Activated naive CD4-positive, alpha-beta T cell treated with anti-CD3 and anti-CD28 coated beads, Interleukin-2, amount 10 ng/mL, durations not matched to agents 7 days and 5 days (primary cell): ENCODE results near the gene KIF26A.

Experiments used
- CTCF ChIA-PET: fragments of 350-600 bp; sonication (Branson Sonifier 250); formaldehyde crosslinking; loops from one replicate; lab custom pipeline; 2021; ENCODE audit warnings: antibody characterized with exemption; lab: Charles Lee
- DNase-seq: peaks from one replicate; pipeline ENCODE4 v3.0.0-alpha.2; 2020
- H3K27ac Mint-ChIP-seq: one replicate; pipeline ENCODE4 v1.8.0; 2021; ENCODE audit warnings: mild to moderate bottlenecking, moderate library complexity, mixed read lengths
- H3K27me3 Mint-ChIP-seq: one replicate; pipeline ENCODE4 v1.8.0; 2021; ENCODE audit warnings: mild to moderate bottlenecking, mixed read lengths
- H3K36me3 Mint-ChIP-seq: one replicate; pipeline ENCODE4 v1.8.0; 2021; ENCODE audit warnings: mixed read lengths
- H3K4me1 Mint-ChIP-seq: one replicate; pipeline ENCODE4 v1.8.0; 2021; ENCODE audit warnings: mixed read lengths
- H3K4me3 Mint-ChIP-seq: one replicate; pipeline ENCODE4 v1.8.0; 2021; ENCODE audit warnings: mild to moderate bottlenecking, moderate library complexity, mixed read lengths
- H3K9me3 Mint-ChIP-seq: one replicate; pipeline ENCODE4 v1.8.0; 2021; ENCODE audit warnings: mixed read lengths

The KIF26A gene

GRCh38 chr14:104138098-104138717, at the start of gene KIF26A:
Gene KIF26A (plus strand): TSS chr14:104138587. CDS start chr14:104138723, 136 bp downstream.
- H3K4me3 Mint-ChIP-seq: peak within 1 kb of the TSS; percentile 23
- CTCF ChIA-PET: interaction anchor here (0.7 to 1.3 kb wide), 3 partner anchors 13 to 426 kb away, joined by 3 to 9 read pairs (median 4); no protein-coding TSS in a partner anchor
- peak; percentile 24 for DNase-seq
- H3K27ac Mint-ChIP-seq: no peak within 1 kb of the TSS
- H3K9me3 Mint-ChIP-seq: no peaks in the 10 kb centered on the region
- peaks cover 12% of the 10 kb centered on the region for H3K4me1 Mint-ChIP-seq
- H3K36me3 Mint-ChIP-seq: no peaks in the 10 kb centered on the region
- peaks cover 85% of the 10 kb centered on the region for H3K27me3 Mint-ChIP-seq

DNA sequence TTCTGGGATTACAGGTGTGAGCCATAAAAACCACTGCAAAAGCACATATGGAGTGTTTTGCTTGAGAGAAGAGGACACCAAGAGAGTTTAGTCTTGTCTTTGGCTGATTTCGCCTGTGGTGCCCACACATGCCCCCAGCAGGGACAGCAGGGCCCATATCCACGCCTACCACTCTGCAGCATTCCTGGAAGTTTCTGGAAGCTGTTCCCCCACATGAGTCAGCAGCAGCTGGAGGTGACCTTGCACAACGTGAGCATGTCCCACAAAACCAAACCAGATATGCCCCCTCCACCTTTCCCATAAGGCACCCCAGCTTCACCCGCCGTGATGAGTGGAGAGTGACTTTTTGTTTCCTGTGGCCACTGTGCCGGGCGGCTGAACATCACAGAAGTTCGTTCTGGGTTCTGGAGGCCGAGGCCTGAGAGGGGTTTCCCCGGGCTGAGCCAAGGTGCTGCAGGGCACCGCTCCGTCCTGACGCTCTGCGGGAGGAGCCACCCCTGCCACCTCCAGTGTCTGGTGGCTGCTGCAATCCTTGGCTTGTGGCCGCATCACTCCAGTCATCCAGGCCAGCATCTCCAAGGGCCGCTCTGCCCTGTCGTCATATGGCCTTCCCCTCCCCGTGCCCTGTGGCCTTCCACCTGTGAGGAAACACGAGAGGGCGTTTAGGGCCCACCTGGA, 48.2 kb upstream of the KIF26A start:
- H3K4me3 Mint-ChIP-seq: no peak overlapping the region
- CTCF ChIA-PET: no interaction called here
- H3K27me3 Mint-ChIP-seq: peaks cover 16% of the 10 kb centered on the region
- peaks cover 4% of the 10 kb centered on the region for H3K4me1 Mint-ChIP-seq
- H3K9me3 Mint-ChIP-seq: no peaks in the 10 kb centered on the region
- no peak for DNase-seq
- no peaks in the 10 kb centered on the region for H3K36me3 Mint-ChIP-seq
- no peak overlapping the region for H3K27ac Mint-ChIP-seq

DNA sequence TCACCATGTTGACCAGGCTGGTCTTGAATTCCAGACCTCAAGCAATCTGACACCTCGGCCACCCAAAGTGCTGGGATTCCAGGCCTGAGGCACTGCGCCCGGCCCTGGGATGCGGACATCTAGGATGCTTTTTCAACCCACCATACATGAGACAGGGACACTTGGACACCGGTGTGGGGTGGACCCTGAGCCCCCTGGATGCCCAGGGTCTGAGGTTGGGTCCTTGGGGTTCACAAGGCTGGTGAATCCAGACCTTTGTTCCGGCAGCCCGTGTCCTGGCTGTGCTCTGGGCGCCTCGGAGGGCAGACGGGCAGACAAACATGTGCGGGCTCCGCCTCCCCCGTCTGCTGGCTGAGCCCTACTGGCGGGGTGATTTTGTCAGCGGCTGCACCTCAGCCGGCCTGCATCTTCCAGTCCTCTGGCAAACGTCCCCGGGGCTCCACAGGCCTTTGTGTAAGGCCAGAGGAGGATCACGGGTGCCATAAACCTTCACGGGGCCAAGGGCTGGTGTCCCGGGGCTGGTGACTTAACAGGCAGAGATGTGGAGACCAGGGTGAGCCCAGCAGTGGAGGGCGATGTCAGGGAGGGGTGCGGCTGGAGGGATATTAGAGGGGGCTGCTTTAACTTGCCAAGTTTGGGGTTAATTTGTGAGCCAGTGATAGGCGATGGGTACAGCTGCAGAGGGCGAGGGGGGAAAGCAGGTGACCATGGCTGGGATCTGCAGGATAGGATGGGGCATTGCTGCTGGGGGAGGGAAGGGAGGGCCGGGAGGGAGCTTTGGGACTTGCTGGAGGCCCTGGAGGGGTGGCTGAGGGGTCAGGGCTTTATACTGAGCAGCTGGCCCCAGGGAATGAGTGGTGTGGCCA, 47.1 kb upstream of the KIF26A start:
- Mint-ChIP-seq H3K9me3 (no peaks in the 10 kb centered on the region), H3K4me3 (no peak overlapping the region), H3K36me3 (no peaks in the 10 kb centered on the region), H3K27ac (no peak overlapping the region), H3K27me3 (peaks cover 16% of the 10 kb centered on the region), H3K4me1 (peaks cover 4% of the 10 kb centered on the region)
- CTCF ChIA-PET: interaction anchor here (0.6 to 3.8 kb wide), 4 partner anchors 14 to 473 kb away, joined by 3 to 11 read pairs (median 4); no protein-coding TSS in a partner anchor
- no peak for DNase-seq

DNA sequence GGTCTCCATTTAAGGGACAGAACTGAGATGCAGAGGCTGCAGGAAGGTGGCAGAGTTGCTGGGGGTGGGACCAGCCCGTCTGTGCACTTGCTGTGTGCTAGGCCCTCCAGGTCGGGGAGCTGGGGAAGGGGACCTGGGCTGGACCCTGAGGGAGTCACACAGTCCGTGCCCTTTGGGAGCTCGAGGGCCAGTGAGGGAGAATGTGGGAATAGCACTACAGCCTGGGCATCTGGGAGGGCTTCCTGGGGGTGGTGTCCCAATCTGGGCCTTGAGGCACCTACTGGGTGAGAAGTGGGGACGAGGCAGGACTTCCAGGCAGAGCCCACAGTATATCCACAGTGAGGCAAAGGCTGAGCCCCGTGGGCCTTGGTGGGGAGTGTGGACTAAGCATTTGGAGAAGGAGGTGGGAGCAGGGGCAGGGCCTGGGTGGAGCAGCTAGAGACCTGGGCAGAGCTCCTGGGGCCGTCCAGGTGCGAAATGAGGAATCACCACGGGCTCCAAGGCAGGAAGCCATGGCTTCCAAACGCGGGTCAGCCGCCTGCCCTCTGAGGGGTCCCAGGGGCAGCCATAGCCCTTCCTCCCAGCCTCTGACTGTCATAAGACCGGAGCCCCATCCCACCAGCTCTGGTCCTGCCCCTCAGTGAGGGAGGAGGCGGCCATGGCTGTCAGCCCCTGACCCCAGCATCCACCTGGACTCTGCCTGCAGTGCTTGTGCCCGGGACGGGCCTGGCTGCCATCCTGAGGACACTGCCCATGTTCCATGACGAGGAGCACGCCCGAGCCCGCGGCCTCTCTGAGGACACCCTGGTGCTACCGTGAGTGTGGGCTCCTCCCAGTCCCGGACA, 46.2 kb upstream of the KIF26A start:
- H3K9me3 Mint-ChIP-seq: no peaks in the 10 kb centered on the region
- no peak overlapping the region for H3K4me3 Mint-ChIP-seq
- peaks cover 8% of the 10 kb centered on the region for H3K27me3 Mint-ChIP-seq
- no peak overlapping the region for H3K27ac Mint-ChIP-seq
- DNase-seq: no peak
- no peaks in the 10 kb centered on the region for H3K36me3 Mint-ChIP-seq
- CTCF ChIA-PET: interaction anchor here (0.6 to 3.8 kb wide), 6 partner anchors 14 to 473 kb away, joined by 3 to 11 read pairs (median 4); no protein-coding TSS in a partner anchor
- H3K4me1 Mint-ChIP-seq: peaks cover 4% of the 10 kb centered on the region

- Mint-ChIP-seq H3K4me3 (no peak overlapping the region), H3K27me3 (peaks cover 4% of the 10 kb centered on the region), H3K9me3 (no peaks in the 10 kb centered on the region), H3K36me3 (no peaks in the 10 kb centered on the region), H3K4me1 (peaks cover 4% of the 10 kb centered on the region), H3K27ac (no peak overlapping the region)
- CTCF ChIA-PET: interaction anchor here (1.0 to 3.8 kb wide), 5 partner anchors 9 to 472 kb away, joined by 3 to 11 read pairs (median 9); no protein-coding TSS in a partner anchor
- DNase-seq: no peak
Measured at GRCh38 chr14:104092931-104093365, 45.4 kb upstream of the KIF26A start.

GRCh38 chr14:104093366-104094055, 44.9 kb upstream of the KIF26A start:
- CTCF ChIA-PET: interaction anchor here (0.9 to 3.8 kb wide), 5 partner anchors 9 to 471 kb away, joined by 3 to 11 read pairs (median 9); no protein-coding TSS in a partner anchor
- H3K27ac Mint-ChIP-seq: no peak overlapping the region
- no peaks in the 10 kb centered on the region for H3K9me3 Mint-ChIP-seq
- H3K36me3 Mint-ChIP-seq: no peaks in the 10 kb centered on the region
- H3K4me3 Mint-ChIP-seq: no peak overlapping the region
- H3K4me1 Mint-ChIP-seq: peaks cover 4% of the 10 kb centered on the region
- DNase-seq: no peak
- H3K27me3 Mint-ChIP-seq: peaks cover 4% of the 10 kb centered on the region

- Mint-ChIP-seq H3K4me1 (peaks cover 4% of the 10 kb centered on the region), H3K4me3 (no peak overlapping the region), H3K36me3 (no peaks in the 10 kb centered on the region), H3K27ac (peak overlapping the region; percentile 14), H3K9me3 (no peaks in the 10 kb centered on the region), H3K27me3 (peaks cover 4% of the 10 kb centered on the region)
- CTCF ChIA-PET: interaction anchor here (0.8 to 3.8 kb wide), 7 partner anchors 10 to 471 kb away, joined by 3 to 11 read pairs (median 5); no protein-coding TSS in a partner anchor
- DNase-seq: no peak
Measured at GRCh38 chr14:104094056-104094708, 44.2 kb upstream of the KIF26A start.

DNA sequence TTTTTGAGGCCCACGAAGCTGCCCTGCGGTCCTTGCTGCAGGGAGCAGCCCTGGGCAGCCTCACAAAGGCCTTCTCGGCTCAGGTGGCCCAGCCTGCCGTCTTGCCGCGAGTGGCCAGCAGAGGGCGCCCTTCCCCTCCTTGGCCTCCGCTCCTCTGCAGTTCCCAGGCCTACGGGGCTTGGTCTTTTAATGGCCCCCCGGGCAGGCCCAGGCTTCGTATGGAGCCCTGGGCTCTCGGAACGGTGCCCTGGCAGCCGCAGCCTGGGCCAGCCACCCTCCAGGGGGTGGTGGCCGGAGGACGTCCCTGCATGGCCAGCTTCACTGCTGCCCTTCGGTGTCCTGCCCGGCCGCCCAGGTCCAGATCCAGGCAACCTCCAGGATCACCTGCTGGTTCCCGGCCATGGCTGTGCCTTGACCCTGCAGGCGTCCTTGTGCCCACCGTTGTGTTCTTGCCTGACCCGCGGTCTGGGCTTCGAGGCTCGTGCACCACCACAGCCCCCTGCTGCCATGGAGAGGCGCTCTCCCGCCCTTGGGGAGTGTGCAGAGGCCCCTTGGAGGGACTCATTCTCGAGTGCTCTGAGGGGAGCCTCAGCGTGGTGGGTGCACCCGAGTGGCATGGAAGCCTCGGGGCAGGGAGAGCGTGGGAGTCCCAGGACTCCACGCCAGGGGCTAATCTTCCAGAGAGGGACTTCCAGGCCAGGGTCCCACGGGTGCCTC, 43.5 kb upstream of the KIF26A start:
- Mint-ChIP-seq H3K27me3 (peaks cover 4% of the 10 kb centered on the region), H3K9me3 (no peaks in the 10 kb centered on the region), H3K4me1 (peaks cover 4% of the 10 kb centered on the region), H3K27ac (peak overlapping the region; percentile 14), H3K36me3 (no peaks in the 10 kb centered on the region), H3K4me3 (no peak overlapping the region)
- CTCF ChIA-PET: interaction anchor here (0.8 to 3.8 kb wide), 5 partner anchors 11 to 470 kb away, joined by 3 to 11 read pairs (median 5); no protein-coding TSS in a partner anchor
- DNase-seq: peak; percentile 81

- no peak for DNase-seq
- Mint-ChIP-seq H3K27me3 (peaks cover 4% of the 10 kb centered on the region), H3K4me1 (peaks cover 4% of the 10 kb centered on the region), H3K9me3 (no peaks in the 10 kb centered on the region), H3K27ac (no peak overlapping the region), H3K4me3 (no peak overlapping the region), H3K36me3 (no peaks in the 10 kb centered on the region)
- CTCF ChIA-PET: interaction anchor here (1.3 to 3.8 kb wide), 4 partner anchors 12 to 469 kb away, joined by 3 to 11 read pairs (median 6); no protein-coding TSS in a partner anchor
Measured at GRCh38 chr14:104095426-104096310, 42.7 kb upstream of the KIF26A start.

GRCh38 chr14:104096318-104096717, 42.1 kb upstream of the KIF26A start:
- Mint-ChIP-seq H3K36me3 (no peaks in the 10 kb centered on the region), H3K27me3 (peaks cover 4% of the 10 kb centered on the region), H3K4me1 (peaks cover 4% of the 10 kb centered on the region), H3K9me3 (no peaks in the 10 kb centered on the region), H3K4me3 (no peak overlapping the region), H3K27ac (no peak overlapping the region)
- CTCF ChIA-PET: interaction anchor here (1.3 kb wide), 1 partner anchor 36 kb away, joined by 3 read pairs; no protein-coding TSS in a partner anchor
- DNase-seq: no peak
